ENCODE results near the gene NUCB1.
"Not testable (repeated sequence)": the region's sequence is repeated elsewhere in the genome, so short reads cannot be mapped to it uniquely, and the experiment has no call there.

The NUCB1 gene

DNA sequence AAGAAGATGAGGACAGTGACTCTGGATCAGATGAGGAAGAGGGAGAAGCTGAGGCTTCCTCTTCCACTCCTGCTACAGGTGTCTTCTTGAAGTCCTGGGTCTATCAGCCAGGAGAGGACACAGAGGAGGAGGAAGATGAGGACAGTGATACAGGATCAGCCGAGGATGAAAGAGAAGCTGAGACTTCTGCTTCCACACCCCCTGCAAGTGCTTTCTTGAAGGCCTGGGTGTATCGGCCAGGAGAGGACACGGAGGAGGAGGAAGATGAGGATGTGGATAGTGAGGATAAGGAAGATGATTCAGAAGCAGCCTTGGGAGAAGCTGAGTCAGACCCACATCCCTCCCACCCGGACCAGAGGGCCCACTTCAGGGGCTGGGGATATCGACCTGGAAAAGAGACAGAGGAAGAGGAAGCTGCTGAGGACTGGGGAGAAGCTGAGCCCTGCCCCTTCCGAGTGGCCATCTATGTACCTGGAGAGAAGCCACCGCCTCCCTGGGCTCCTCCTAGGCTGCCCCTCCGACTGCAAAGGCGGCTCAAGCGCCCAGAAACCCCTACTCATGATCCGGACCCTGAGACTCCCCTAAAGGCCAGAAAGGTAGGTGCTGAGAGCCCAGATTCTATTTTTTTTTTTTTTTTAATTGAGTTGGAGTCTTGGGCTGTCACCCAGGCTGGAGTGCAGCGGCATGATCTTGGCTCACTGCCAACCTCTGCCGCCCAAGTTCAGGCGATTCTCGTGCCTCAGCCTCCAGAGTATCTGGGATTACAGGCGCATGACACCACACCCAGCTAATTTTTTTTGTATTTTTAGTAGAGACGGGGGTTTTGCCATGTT lies 25.6 kb upstream of the NUCB1 start:
- peak overlapping the region; percentile 100 for H3K27ac ChIP-seq (ENCODE audit: insufficient read depth, low read length, poor library complexity, severe bottlenecking)
- H3K27me3 ChIP-seq (replicated peaks; ENCODE audit: control insufficient read depth, insufficient read depth, low read length, poor library complexity, severe bottlenecking): no peaks in the 10 kb centered on the region
- peak overlapping the region; percentile 99 for H3K4me3 ChIP-seq (ENCODE audit: insufficient read depth, low read depth, low read length, poor library complexity, severe bottlenecking)
- DNase-seq: peak in 2 of 3 donors; percentile 36 to 59
- H3K9me3 ChIP-seq (ENCODE audit: control insufficient read depth, low read length): no peaks in the 10 kb centered on the region
- peaks cover 34% of the 10 kb centered on the region for H3K4me1 ChIP-seq (ENCODE audit: control insufficient read depth, insufficient read depth, low read length, poor library complexity, severe bottlenecking)
- H3K36me3 ChIP-seq (ENCODE audit: control insufficient read depth, insufficient read depth, low read length): peaks cover 33% of the 10 kb centered on the region

DNA sequence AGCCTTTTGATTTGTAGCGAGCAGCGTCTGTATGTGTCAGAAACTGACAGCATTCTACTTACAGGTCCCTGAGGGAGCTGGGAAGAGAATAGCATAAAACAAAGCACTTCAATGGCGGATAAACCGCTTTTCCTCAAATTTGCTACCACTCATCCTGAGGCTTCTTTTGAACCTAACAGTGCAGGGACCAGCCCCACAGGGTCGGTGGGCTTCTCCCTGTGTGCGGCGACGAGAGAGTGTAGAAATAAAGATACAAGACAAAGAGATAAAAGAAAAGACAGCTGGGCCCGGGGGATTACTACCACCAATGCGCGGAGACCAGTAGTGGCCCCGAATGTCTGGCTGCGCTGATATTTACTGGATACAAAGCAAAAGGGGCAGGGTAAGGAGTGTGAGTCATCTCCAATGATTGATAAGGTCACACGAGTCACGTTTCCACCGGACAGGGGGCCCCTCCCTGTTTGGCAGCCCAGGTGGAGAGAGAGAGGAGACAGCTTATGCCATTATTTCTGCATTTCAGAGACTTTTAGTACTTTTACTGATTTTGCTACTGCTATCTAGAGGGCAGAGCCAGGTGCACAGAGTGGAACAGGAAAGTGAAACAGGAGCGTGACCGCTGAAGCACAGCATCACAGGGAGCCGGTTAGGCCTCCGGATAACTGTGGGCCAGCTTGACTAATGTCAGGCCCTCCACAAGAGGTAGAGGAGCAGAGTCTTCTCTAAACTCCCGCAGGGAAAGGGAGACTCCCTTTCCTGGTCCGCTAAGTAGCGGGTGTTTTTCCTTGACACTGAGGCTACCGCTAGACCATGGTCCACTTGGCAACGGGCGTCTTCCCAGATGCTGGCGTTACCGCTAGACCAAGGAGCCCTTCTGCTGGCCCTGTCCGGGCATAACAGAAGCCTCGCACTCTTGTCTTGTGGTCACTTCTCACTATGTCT lies 23.8 kb upstream of the NUCB1 start:
- Histone ChIP-seq H3K27ac (ENCODE audit: insufficient read depth, low read length, poor library complexity, severe bottlenecking) (peak overlapping the region; percentile 100), H3K36me3 (ENCODE audit: control insufficient read depth, insufficient read depth, low read length) (peaks cover 33% of the 10 kb centered on the region), H3K4me3 (ENCODE audit: insufficient read depth, low read depth, low read length, poor library complexity, severe bottlenecking) (peak overlapping the region; percentile 50), H3K4me1 (ENCODE audit: control insufficient read depth, insufficient read depth, low read length, poor library complexity, severe bottlenecking) (peaks cover 34% of the 10 kb centered on the region)
- not testable (repeated sequence) for H3K27me3 ChIP-seq (replicated peaks; ENCODE audit: control insufficient read depth, insufficient read depth, low read length, poor library complexity, severe bottlenecking); H3K9me3 ChIP-seq (ENCODE audit: control insufficient read depth, low read length)
- peak in 2 of 3 donors; percentile 39 to 40 for DNase-seq

DNA sequence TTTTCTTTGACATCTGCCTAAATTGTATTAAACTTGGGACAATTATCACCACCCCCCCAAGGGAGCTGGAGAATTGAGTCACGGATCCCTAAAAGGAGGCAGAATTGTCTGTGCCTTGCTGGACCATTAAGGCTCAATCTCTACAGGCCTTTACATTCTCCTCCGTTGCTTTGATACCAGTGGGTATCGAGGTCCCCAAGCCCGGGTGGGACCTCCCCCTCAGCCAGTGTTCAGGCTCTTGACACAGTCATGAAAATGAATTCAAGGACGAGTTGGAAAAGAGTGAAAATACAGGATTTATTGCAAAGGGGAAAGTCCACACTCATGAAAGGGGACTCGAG lies 22.3 kb upstream of the NUCB1 start:
- Histone ChIP-seq H3K36me3 (ENCODE audit: control insufficient read depth, insufficient read depth, low read length) (peaks cover 28% of the 10 kb centered on the region), H3K4me3 (ENCODE audit: insufficient read depth, low read depth, low read length, poor library complexity, severe bottlenecking) (no peak overlapping the region), H3K9me3 (ENCODE audit: control insufficient read depth, low read length) (no peaks in the 10 kb centered on the region), H3K4me1 (ENCODE audit: control insufficient read depth, insufficient read depth, low read length, poor library complexity, severe bottlenecking) (peaks cover 34% of the 10 kb centered on the region), H3K27ac (ENCODE audit: insufficient read depth, low read length, poor library complexity, severe bottlenecking) (no peak overlapping the region), H3K27me3 (replicated peaks; ENCODE audit: control insufficient read depth, insufficient read depth, low read length, poor library complexity, severe bottlenecking) (no peaks in the 10 kb centered on the region)
- DNase-seq: no peak

DNA sequence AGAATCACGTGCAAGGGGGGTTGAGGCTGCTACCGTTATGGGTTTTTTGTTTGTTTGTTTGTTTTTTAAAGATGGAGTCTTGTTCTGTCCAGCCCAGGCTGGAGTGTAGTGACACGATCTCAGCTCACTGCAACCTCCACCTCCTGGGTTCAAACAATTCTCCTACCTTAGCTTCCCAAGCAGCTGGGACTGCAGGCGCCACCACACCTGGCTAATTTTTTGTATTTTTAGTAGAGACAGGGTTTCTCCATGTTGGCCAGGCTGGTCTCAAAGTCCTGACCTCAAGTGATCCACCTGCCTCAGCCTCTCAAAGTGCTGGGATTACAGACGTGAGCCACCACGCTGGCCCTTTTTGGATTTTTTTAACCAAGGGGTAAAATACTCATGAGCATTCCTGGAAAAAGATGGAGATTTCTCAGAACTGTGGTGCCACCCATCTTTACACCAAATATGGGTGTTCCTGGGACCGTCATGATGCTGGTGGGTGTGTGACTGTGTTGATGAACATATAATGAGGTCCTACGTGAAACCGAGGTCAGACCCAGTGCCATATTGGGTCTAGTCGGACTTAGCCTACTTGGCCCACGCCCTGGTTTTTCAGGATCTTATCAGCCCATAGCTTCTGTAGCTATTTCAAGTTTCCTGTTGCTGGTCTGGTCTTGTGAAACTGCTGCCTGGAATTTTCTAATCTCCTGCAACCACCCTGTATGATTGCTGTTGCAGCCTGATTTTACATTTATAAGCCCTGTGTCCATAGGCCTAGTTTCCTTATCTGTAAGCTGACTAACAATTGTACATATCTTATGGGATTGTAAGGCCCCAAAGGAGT lies 21.7 kb upstream of the NUCB1 start:
- Histone ChIP-seq H3K4me3 (ENCODE audit: insufficient read depth, low read depth, low read length, poor library complexity, severe bottlenecking) (no peak overlapping the region), H3K9me3 (ENCODE audit: control insufficient read depth, low read length) (no peaks in the 10 kb centered on the region), H3K4me1 (ENCODE audit: control insufficient read depth, insufficient read depth, low read length, poor library complexity, severe bottlenecking) (peaks cover 29% of the 10 kb centered on the region), H3K36me3 (ENCODE audit: control insufficient read depth, insufficient read depth, low read length) (peaks cover 25% of the 10 kb centered on the region), H3K27ac (ENCODE audit: insufficient read depth, low read length, poor library complexity, severe bottlenecking) (no peak overlapping the region), H3K27me3 (replicated peaks; ENCODE audit: control insufficient read depth, insufficient read depth, low read length, poor library complexity, severe bottlenecking) (no peaks in the 10 kb centered on the region)
- DNase-seq: no peak

DNA sequence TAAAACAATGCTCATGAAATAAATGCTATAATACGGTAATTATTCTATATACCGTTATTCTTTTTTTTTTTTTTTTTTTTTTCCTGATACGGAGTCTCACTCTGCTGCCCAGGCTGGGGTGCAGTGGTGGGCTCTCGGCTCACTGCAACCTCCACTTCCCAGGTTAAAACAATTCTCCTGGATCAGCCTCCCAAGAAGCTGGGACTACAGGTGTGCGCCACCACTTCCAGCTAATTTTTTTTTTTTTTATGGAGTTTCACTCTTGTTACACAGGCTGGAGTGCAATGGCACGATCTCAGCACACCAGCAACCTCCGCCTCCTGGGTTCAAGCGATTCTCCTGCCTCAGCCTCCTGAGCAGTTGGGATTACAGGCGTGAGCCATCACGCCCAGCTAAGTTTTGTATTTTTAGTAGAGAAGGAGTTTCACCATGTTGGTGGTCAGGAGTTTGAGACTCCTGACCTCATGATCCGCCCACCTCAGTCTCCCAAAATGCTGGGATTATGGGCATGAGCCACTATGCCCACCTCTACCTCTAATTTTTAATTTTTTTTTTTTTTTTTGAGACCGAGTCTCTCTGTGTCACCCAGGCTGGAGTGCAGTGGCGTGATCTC lies 21.0 kb upstream of the NUCB1 start:
- Histone ChIP-seq H3K27me3 (replicated peaks; ENCODE audit: control insufficient read depth, insufficient read depth, low read length, poor library complexity, severe bottlenecking) (no peaks in the 10 kb centered on the region), H3K4me3 (ENCODE audit: insufficient read depth, low read depth, low read length, poor library complexity, severe bottlenecking) (no peak overlapping the region), H3K9me3 (ENCODE audit: control insufficient read depth, low read length) (no peaks in the 10 kb centered on the region), H3K4me1 (ENCODE audit: control insufficient read depth, insufficient read depth, low read length, poor library complexity, severe bottlenecking) (peaks cover 22% of the 10 kb centered on the region), H3K27ac (ENCODE audit: insufficient read depth, low read length, poor library complexity, severe bottlenecking) (no peak overlapping the region), H3K36me3 (ENCODE audit: control insufficient read depth, insufficient read depth, low read length) (peaks cover 18% of the 10 kb centered on the region)
- no peak for DNase-seq

DNA sequence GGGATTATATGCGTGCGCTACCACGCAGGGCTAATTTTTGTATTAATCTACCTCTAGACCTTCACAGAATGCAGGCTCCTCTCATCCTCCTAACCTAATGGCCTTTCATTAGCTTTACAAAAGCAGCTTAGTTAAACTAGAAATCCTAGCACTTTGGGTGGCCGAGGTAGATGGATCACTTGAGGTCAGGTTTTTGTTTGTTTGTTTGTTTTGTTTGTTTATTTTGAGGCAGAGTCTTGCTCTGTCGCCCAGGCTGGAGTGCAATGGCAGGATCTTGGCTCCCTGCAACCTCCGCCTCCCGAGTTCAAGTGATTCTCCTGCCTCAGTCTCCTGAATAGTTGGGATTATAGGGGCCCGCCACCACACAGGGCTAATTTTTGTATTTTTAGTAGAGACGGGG lies 20.4 kb upstream of the NUCB1 start:
- H3K4me3 ChIP-seq (ENCODE audit: insufficient read depth, low read depth, low read length, poor library complexity, severe bottlenecking); H3K9me3 ChIP-seq (ENCODE audit: control insufficient read depth, low read length); H3K27ac ChIP-seq (ENCODE audit: insufficient read depth, low read length, poor library complexity, severe bottlenecking); H3K27me3 ChIP-seq (replicated peaks; ENCODE audit: control insufficient read depth, insufficient read depth, low read length, poor library complexity, severe bottlenecking); DNase-seq: not testable (repeated sequence)
- peaks cover 16% of the 10 kb centered on the region for H3K4me1 ChIP-seq (ENCODE audit: control insufficient read depth, insufficient read depth, low read length, poor library complexity, severe bottlenecking)
- peaks cover 14% of the 10 kb centered on the region for H3K36me3 ChIP-seq (ENCODE audit: control insufficient read depth, insufficient read depth, low read length)

DNA sequence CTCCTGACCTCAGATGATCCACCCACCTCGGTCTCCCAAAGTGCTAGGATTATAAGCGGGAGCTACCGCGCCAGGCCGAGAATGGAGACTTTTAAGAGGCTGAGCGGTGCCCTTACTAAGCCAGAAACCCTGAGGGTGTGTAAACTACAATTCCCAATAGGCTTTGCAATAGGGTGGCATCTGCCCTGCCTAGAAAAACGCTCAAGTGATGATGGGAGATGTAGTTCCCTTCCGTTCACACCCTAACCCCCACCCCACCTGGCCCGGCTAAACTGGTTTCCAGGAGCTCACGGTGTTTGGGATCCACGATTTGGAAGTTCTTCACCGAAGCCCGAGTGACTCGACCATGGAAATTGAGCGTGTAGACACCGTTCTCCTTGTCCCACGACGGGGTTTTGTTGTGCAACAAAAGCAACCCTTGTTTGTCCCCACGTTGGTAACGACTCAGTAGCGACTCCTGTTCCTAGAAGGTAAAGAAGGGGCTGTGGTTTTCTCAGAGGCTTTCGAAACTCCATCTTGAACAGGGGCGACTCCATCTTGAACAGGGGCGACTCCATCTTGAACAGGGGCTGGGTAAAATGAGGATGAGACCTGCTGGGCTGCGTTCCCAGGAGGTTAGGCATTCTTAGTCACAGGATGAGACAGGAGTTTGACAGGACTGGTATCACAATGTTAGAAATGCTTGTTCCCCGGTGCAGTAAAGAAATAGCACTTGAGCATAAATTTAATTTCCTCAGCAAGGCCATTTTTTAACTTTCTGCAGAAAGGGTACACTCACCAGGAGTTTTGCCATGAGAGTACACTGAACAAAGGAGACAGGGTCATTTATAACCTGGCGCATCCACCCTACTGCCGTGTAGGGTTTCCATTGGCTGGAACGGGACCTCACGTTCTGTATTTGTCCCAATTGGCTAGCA lies 18.1 kb upstream of the NUCB1 start:
- Histone ChIP-seq H3K4me3 (ENCODE audit: insufficient read depth, low read depth, low read length, poor library complexity, severe bottlenecking) (no peak overlapping the region), H3K4me1 (ENCODE audit: control insufficient read depth, insufficient read depth, low read length, poor library complexity, severe bottlenecking) (no peaks in the 10 kb centered on the region), H3K27me3 (replicated peaks; ENCODE audit: control insufficient read depth, insufficient read depth, low read length, poor library complexity, severe bottlenecking) (no peaks in the 10 kb centered on the region), H3K36me3 (ENCODE audit: control insufficient read depth, insufficient read depth, low read length) (no peaks in the 10 kb centered on the region), H3K9me3 (ENCODE audit: control insufficient read depth, low read length) (no peaks in the 10 kb centered on the region), H3K27ac (ENCODE audit: insufficient read depth, low read length, poor library complexity, severe bottlenecking) (no peak overlapping the region)
- no peak for DNase-seq

DNA sequence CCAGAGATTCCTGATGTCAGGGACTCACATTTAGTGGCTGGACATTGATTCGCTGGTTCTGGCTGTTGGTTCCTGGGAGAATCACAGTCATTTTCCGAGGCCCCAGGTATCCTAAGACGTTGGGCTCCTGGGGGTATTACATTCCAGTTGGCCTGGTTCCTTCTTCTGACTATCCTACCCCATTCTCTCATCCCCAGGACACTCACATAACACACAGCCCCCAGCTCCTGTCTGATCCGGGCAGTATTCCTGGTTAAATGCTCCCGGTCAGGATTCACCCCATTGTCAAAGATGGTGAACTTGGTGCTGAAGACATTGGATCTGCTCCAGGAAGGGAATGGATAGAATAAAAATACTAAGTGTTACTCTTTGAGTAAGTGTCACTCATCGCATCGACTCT lies 16.4 kb upstream of the NUCB1 start:
- Histone ChIP-seq H3K9me3 (ENCODE audit: control insufficient read depth, low read length) (no peaks in the 10 kb centered on the region), H3K4me3 (ENCODE audit: insufficient read depth, low read depth, low read length, poor library complexity, severe bottlenecking) (no peak overlapping the region), H3K27ac (ENCODE audit: insufficient read depth, low read length, poor library complexity, severe bottlenecking) (no peak overlapping the region), H3K4me1 (ENCODE audit: control insufficient read depth, insufficient read depth, low read length, poor library complexity, severe bottlenecking) (no peaks in the 10 kb centered on the region), H3K36me3 (ENCODE audit: control insufficient read depth, insufficient read depth, low read length) (no peaks in the 10 kb centered on the region), H3K27me3 (replicated peaks; ENCODE audit: control insufficient read depth, insufficient read depth, low read length, poor library complexity, severe bottlenecking) (no peaks in the 10 kb centered on the region)
- DNase-seq: no peak

Data from effector memory CD4-positive, alpha-beta T cell (primary cell).